Astrocyte of the spinal cord (primary cell): ENCODE results near the gene CDH12.
"Not testable (repeated sequence)": the region's sequence is repeated elsewhere in the genome, so short reads cannot be mapped to it uniquely, and the experiment has no call there.

Experiments
- DNase-seq: peaks from one replicate; pipeline ENCODE4 v3.0.0; 2011; ENCODE audit warnings: low read depth, low spot score
- H3K4me3 ChIP-seq: 2 replicates; pipeline ENCODE4 v1.5.1; 2011; ENCODE audit warnings: low read depth, mild to moderate bottlenecking, low read length, moderate library complexity
- in situ Hi-C: cut with HindIII; loops from 2 replicates; pipeline ENCODE4 v1.10.0; 2017; ENCODE audit warnings: low sequenced_read_pairs
- TF ChIP-seq, protein P1 (sequence below): IDR thresholded peaks from 2 replicates; pipeline ENCODE4 v1.5.1; 2012; ENCODE audit warnings: low read depth, mild to moderate bottlenecking, low read length, inconsistent platforms

CDH12 gene

DNA sequence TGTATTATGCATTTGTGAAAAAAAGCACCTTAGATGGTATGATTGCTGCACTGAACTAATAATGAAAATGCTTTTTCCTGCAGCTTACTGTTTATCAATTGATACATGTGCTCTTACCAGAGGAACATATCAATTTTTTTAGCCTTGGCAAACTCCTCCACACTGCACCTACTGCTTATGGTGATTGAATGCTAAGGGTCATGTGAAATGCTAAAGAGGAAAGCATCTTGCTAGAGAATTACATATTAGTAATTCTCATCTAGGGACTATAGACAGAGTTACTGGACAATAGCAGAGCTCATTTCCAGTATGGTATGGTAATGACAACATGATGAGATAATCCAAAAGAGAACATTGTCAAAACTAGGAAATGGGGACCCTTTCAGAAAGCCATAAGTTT, 817.1 kb downstream of the CDH12 start:
- in situ Hi-C loops, result no loop called here
- TF ChIP-seq, protein P1, sequence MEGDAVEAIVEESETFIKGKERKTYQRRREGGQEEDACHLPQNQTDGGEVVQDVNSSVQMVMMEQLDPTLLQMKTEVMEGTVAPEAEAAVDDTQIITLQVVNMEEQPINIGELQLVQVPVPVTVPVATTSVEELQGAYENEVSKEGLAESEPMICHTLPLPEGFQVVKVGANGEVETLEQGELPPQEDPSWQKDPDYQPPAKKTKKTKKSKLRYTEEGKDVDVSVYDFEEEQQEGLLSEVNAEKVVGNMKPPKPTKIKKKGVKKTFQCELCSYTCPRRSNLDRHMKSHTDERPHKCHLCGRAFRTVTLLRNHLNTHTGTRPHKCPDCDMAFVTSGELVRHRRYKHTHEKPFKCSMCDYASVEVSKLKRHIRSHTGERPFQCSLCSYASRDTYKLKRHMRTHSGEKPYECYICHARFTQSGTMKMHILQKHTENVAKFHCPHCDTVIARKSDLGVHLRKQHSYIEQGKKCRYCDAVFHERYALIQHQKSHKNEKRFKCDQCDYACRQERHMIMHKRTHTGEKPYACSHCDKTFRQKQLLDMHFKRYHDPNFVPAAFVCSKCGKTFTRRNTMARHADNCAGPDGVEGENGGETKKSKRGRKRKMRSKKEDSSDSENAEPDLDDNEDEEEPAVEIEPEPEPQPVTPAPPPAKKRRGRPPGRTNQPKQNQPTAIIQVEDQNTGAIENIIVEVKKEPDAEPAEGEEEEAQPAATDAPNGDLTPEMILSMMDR, result no peak
- H3K4me3 ChIP-seq, result no peak overlapping the region
- no peak for DNase-seq

DNA sequence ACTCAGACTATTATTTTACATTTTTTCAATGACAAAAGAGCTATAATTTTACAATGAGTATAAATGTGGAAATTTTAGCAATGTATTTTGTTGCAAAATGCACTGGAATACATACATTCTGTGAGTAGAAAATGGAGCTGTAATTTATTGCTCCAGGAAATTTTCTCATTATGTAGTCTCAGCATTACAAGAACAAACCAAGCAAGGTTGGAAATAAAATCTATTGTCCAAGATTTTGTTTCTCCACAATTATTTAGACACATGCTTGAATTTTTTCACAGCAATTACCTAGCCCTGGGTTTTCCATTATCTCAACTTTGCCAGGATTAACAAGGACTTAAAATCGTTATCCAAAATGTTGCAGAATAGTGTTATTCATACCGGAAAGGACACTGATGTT, 820.1 kb downstream of the CDH12 start:
- TF ChIP-seq, protein P1, result no peak
- in situ Hi-C loops, result no loop called here
- no peak overlapping the region for H3K4me3 ChIP-seq
- DNase-seq, result no peak

DNA sequence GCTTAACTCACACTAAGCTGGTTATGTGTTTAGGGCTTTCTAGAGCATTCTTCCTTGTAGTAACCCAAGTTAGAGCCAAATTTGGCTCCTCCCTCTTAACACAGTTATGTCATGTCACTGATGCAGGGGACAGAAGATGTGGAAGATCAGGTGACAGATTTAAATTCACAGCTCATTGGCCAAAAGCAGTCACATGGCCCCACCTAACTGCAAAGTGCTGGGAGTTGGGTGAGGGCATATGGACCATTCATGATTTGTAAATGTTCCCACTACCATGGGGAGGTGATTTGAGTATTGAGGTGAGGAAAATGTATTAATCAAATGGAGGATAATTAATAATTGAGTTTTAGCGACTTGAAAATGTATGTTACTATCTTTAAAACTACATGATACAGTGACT, 829.4 kb downstream of the CDH12 start:
- no peak for DNase-seq
- in situ Hi-C loops, result no loop called here

DNA sequence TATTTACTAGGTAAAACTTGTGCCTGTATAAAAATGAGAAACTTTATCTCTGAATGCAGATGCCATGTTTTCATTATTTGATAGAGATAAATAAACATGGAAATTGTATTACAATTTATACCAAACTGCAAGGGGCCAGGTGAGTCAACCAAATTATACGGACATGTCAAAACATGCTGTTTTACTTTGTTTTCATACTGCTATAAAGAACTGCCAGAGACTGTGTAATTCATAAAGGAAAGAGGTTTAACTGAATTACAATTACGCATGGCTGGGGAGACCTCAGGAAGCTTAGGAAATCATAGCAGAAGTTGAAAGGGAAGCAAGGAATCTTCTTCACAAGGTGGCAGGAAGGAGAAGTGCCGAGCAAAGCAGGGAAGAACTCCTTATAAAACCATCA, 840.3 kb downstream of the CDH12 start:
- H3K4me3 ChIP-seq, in situ Hi-C loops, DNase-seq: not testable (repeated sequence)

More for the DNA sequence above, 829.4 kb downstream of the CDH12 start:
- TF ChIP-seq, protein P1, result no peak
- no peak overlapping the region for H3K4me3 ChIP-seq

DNA sequence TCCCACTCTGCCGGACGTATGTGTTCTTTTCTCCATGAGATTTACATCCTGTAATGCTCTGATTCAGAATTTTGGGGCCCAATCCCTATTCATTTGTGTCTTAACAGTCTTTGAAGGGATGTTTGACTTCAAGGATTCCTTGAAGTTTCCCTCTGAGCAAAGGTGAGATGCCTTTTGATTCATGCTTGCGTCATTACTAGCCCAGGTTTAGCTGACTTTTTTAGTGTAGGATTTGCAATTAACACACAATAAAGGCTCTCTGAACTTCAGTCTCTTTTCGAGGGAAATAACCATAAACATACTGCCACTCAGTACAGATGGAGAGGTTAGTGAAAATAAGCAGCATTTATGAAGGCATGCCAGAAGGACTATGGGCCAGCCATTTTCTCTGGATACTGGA, 842.3 kb downstream of the CDH12 start:
- DNase-seq, in situ Hi-C loops, H3K4me3 ChIP-seq: not testable (repeated sequence)

DNA sequence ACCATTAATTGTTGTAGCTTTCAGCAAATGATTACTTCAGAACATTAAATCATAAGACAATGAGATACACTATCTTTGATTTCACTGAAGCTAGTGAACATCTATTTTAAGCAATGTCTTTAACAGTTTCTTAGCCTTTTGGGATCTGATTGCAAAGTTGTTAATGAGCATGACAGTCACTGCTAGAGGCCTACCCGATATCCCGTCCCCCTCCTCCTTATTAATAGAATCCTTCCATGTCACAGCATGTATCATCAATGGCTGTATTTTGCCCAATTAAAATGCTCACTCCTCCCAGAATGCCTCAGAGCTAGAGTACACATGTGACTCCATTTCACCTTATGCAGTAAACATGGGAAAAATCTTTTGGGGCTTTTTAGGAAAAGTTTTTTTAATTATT, 852.0 kb downstream of the CDH12 start:
- DNase-seq, in situ Hi-C loops, H3K4me3 ChIP-seq: not testable (repeated sequence)

DNA sequence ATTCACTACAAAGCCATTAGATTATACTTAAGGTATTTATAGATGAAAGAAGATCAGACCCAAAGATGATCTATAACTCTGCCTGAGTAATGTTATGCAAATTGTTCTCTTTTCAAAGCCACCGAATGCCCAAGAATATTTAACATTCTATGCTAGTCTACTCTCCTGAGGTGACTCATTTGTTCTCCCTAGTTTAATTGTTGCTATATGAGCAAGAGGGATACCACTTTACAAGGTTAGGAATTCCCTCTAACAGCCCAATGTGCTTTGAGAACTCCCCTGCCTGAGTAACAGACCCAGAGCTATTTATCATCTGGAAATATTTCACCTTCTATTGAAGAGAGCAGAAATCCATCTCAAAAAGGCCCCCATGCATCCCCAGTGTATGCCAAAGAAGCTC, 867.3 kb downstream of the CDH12 start:
- DNase-seq, H3K4me3 ChIP-seq, in situ Hi-C loops: not testable (repeated sequence)

DNA sequence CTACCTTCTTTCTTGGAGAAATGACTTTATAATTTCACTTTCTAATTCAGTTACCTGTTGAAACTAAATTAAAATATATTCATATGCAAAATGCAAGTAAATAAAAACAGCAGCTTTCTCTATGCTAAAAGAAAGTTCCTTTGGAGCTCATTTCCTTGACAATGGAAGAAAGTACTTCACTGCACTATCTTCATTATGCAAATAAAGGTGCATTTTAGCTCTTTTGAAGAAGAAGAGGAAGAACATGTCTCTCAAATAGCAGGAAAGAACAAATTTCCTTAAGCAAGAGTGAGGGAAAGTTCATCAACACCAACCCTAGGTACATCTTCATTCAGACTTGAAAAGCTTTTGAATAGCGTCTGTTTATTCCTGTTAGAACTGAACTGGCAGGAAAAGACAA, 901.6 kb downstream of the CDH12 start:
- DNase-seq, in situ Hi-C loops, H3K4me3 ChIP-seq: not testable (repeated sequence)

DNA sequence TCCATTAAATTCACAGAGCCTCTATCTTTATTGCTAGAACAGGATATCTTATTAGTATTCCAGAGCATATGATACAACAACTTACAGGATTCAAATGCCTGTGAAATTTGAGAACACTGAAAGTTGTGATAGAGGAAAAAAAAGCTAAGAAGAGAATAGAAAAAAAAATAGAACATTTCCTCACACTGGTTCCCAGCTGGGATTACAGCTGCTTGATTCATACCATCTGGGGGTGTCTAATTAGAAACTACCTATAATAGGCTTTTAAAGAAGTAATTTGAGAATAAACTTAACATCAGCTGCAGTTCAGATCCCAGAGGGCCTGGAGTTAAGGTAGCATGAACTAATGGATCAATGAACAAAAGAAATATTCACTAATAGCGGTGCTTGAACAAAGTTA, 922.0 kb downstream of the CDH12 start:
- in situ Hi-C loops, result no loop called here
- no peak overlapping the region for H3K4me3 ChIP-seq
- TF ChIP-seq, protein P1, result no peak
- DNase-seq, result no peak
